Hematopoietic multipotent progenitor cell treated with erythropoietin and hydrocortisone succinate and interleukin-3 and kit ligand, for 15 days (in vitro differentiated cells): ENCODE results near the gene OVOL1.

ENCODE experiments used
- DNase-seq: peaks from one replicate; pipeline ENCODE4 v3.0.0-alpha.2; 2015; ENCODE audit warnings: low spot score

The OVOL1 gene

DNA sequence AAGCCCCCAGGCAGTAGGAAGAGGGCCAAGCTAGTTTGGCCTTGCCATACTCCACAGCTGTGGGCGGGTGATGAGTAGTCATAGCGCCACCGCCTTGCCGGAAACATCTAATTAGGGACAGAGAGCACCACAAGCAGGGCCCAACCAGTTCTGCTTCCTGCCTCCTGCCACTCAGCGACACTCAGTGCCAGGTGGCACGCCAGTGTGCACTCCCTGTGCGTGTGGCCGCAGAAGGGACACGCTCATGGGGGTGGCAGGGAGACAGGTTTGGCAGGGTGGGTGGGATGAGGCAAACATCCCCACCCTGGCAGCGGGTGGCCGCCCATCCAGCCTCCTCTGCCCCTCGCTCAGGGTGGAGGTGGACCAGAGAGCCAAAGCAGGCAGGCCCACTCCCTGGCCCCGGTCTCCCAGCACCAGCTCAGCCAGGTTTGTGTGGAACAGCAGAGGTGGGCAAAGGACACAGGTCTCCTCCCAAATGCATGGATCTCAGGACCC, 4.9 kb downstream of the OVOL1 start:
- DNase-seq, result no peak

DNA sequence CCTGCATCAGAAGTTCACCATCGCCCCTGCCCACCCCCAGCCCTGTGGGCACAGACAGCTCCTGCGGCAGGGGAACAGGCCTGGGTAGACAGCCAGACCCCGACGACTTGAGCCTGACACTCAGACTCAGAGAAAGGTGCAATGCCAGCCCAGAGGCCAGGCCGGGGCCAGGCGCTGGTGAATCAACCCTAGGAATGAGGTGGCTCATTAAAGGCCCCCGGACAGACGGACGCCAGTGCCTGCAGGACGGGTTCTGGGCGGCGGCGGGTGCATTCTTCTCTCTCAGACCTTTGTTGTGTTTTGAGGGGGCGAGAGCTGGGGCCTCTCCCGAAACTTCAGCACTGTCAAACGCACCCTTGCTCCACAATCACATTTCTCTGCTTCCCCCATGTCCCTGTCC, 5.6 kb downstream of the OVOL1 start:
- DNase-seq, result no peak

DNA sequence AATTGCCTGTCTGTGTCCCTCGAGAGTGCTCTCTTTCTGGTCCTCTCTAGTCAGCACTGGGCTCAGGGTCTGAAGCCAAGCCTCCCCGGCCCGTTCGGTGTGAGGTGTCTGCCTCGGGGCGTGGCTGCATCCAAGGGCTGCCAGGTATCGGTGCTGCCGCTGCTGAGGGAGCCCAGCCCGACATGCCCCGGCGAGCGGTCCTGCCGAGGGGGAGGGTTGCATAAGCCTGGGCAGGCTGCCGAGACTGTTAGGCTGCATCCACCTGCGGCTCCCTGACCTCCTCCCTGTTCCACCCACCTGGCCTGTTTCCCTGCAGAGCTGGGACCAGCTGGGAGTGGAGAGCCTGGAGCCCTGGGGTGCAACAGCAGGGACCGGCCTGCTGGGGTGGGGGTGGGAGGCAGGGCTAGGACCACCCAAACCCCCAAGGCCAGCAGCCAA, 6.3 kb downstream of the OVOL1 start:
- no peak for DNase-seq

DNA sequence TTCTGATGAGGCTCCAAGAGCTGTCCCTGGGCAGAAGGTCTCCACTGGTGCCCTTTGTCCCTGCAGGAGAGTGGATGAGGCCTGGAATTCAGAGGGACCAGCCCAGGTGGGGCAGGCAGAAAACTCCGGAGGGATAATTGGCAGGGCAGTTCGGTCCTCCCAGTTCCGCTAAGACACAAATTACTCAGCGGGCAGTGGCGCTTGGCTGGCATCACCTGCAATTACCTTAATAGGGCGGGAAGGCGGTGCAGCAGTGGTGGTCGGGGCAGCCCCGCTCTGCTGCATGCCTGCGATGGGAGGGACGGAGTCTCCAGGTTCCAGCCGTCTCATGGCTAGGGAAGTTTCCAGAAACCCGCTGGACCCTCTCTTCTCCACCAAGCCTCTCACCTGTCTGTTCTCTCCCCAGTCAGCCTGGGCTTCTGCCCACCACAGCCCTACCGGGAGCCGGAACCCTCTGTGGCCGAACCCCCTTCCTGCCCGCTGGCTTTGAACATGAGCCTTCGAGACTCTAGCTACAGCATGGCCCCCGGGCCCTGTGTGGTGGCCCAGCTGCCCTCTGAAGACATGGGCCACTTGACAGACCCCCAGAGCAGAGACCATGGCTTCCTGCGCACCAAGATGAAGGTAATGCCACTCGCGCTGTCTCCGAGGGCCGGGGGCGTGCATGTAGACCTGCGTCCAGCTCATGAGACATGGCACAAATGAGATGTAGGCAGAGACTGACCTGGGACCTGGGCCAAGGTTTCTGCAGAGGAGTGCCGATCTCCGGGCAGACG, 7.0 kb downstream of the OVOL1 start:
- no peak for DNase-seq

DNA sequence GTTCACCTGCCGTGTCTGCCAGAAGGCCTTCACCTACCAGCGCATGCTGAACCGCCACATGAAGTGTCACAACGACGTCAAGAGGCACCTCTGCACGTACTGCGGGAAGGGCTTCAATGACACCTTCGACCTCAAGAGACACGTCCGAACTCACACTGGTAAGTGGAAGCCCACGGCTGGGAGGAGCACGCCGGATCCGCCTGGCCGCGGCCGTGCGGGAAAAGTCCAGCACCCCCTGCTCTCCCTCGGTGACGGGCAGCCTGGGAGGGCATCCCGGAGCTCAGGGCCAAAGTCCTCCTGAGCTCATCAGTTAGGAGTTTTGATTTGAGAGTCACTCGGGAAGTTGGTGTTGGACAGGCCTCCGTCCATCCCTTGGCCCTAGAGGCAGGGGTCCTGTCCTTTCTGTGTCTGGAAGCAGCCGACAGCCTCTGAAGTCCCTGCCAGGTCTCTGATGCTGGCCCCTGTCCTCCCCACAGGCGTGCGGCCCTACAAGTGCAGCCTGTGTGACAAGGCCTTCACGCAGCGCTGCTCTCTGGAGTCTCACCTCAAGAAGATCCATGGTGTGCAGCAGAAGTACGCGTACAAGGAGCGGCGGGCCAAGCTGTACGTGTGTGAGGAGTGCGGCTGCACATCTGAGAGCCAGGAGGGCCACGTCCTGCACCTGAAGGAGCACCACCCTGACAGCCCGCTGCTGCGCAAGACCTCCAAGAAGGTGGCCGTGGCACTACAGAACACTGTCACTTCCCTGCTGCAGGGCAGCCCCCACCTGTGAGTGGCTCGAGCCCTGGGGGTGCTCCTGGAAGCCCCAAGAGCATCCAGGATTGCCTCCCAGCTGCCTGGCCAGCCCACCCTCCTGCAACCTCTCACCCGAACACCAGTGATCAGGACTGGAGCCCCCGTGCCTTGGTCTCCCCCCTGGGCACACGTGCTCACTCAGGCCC, 8.0 kb downstream of the OVOL1 start:
- no peak for DNase-seq

DNA sequence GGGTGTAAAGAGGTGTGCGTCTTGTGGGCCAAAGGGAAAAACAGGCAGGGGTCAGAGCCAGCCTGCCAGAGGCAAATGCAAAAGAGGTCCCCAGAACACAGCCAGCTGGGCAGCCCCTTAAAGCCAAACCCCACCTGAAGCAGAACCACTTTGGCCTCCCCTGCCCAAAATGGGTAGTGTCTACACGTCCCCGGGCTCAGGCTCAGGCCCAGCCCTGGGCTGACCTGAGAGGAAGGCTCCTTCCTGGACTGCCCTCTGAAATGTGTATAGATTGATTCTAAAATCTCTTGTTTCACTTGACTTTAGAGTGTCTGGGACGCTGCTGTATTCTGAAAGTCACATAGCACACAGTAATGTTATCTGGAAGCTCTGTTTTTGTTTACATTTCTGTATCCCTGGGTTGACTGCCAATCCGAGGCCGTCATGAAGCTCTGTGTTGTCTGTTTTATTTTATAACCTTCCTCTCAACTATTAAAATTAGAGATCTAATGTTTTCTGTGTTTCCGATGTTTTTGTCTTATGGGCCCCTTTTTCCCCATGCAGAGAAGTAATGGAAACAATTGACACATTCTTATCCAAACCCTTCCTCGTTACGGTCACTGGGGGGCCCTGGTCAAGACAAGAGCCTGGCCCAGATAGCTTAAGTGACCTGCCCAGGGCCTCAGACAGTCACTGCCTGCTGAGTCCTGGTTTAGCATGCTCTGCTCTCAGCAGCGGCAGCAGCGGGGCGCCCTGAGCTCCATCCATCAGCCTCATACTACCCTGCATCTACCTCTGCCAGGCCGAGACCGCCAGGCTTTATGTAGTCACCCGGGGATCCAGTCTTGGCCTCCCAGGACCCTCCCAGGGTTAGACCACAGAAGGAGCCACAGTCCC, 10.1 kb downstream of the OVOL1 start:
- no peak for DNase-seq

DNA sequence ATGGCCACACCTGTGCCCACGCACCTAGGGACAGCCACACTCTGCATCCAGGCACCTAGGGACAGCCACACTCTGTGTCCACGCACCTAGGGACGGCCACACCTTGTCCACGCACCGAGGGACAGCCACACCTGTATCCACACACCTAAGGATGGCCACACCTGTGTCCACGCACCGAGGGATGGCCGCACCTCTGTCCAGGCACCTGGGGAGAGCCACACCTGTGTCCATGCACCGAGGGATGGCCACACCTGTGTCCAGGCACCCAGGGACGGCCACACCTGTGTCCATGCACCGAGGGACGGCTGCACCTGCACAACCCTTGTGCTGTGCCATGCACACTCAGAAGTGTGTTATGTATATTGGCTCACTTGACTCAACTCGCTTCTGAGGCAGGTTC, 10.8 kb downstream of the OVOL1 start:
- DNase-seq, result no peak

DNA sequence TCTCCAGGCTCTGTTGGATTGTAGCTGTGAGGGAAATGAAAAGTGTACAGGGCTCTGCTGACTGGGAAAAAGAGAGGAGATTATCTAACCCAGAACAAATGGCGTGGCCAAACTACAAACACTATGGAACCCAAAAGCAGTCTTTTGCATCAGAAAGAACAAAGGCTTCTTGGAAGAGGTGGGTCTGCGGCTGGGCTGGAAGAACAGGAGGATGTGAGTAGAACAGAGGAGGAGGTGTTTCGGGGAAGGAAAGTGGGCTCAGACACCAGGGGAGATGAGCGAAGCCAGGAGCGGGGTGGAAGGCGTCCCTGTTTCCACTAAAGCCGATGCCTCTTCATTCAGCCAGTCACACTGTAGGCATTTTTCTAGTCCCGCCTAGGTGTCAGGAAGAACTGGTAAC, 12.0 kb downstream of the OVOL1 start:
- no peak for DNase-seq

DNA sequence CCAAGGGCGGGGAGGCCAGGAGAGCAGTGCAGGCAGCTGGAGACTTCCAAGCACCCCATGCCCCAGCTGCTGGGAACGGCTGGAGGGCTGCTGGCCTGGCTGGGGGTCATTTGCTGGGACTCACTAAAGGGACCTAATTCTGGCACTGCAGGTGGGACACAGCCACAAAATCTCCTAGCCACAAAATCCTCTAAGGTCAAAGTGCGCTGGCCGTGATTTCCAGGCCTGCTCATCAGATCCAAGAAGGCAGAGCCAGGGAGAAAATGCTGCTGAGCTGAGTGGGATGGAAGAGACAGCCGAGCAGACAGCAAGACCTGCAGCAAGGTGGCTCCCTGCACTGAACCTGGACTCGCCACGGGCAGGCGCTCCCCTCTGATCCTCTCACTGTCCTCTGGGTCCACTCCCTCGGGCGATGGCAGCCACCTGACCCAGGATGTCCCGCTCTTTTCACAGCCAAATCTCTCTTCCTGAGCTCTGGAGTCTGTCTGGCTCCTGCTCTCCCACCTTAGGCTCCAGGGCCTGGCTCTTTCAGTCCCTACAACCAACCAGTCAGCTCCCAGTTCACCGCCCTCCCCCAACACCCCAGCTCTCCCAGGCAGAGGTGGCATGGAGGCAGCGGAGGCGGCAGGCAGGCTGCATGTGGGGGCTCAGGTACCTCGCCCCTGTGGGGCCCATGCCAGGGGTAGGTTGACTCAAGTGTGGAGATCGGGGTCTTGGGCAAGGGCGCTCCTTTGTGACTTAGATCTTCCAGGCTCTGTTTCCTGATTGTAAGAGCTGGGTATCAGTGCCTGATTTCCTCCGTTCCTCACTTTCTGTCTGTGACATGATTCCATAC, 14.5 kb downstream of the OVOL1 start:
- DNase-seq, result no peak

DNA sequence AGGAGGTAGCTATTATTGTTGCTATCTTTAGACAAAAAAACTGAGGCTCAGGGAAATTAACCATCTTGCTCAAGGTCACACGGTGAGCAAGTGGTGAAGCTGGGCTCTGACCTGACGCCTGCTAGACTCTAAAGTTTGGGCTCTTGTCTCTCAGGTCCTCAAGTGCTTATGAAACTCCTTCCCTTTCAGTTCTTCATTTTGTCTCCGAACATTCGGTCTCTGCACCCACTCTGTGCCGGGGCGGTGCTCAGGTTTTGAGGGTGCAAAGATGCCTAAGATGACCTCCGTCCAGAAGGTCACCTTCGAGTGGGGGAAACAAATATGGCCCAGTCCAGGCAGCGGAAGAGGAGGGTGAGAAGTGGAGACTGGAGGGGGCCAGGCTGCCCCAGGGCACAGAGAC, 16.0 kb downstream of the OVOL1 start:
- DNase-seq, result no peak

DNA sequence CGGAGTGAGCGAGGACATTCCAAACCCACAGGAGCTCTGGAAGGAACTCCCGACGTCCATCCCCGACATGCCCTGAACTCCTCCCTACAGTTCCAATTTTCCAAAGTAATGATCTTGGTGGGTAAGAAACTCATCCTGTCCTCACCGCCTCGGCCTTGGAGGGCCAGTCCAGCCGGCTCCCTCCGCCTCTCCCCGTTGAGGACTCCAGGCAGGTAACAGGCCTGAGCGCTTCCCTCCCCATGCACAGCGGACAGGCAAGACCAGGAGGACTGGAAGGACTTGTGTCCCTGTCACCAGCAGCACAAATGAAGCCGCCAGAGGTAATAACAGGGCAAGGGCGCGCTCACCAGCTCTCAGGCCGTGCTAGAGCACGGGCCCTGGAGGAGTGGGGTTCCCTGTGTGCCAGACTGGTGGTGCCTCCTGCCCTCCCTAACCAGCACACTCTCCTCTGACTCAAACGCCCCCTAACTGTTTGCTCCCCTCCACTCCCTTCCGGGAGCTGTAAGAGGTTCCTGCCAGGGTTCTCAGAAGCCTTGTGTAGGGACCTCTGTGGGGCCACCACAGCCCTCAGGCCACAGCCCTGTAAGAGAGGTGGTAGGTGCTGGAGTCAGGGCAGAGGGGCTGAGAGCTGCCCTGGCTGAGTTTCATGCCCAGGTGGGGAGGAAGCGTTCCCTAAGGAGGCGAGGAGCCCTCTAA, 17.1 kb downstream of the OVOL1 start:
- no peak for DNase-seq

DNA sequence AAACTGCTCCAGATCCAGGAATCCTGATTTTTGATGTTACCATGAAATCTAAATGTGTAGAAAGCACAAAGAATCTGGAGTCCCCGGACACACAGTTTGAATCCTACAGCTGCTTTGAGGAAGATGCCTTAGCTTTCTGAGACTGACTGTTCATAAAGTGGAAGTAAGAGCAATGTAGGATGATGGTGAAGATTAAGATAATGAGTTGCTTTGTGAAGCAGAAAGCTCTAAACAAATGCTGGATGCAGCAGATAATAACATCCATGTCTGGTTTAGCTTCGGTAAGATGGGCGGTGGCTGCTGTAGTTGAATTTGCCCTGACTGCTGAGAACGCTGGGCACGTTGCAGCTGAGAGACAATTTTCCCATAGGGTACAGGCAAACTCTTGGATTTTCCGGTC, 20.1 kb downstream of the OVOL1 start:
- DNase-seq, result no peak

DNA sequence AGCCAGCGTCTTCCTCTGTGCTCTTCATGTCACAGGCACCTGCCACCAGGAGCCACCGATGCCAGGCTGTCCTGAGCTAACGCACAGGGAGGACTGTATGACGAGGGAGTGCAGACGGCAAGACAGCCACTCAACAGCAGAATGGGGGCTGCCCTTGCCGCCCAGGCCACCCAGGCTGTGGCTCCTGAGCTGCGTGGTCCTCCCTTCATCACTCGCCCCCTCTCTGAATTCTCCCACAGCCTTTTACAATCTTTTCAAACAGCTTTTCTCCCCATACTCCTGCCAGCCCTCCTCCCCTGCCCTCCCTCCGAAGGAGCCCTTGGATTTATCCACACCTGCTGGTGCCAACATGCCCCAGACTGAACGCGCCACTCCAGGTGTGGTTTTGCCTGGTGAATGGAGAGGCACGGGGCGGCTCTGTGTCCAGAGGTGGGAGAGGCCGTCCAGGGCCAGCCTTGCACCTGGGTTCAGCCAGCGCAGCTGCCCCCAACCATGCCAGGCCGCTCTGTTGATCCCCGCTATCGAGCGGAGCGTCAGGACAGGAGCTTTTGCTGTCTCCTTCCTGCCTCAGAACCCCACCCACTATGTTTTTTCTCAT, 22.0 kb downstream of the OVOL1 start:
- no peak for DNase-seq

DNA sequence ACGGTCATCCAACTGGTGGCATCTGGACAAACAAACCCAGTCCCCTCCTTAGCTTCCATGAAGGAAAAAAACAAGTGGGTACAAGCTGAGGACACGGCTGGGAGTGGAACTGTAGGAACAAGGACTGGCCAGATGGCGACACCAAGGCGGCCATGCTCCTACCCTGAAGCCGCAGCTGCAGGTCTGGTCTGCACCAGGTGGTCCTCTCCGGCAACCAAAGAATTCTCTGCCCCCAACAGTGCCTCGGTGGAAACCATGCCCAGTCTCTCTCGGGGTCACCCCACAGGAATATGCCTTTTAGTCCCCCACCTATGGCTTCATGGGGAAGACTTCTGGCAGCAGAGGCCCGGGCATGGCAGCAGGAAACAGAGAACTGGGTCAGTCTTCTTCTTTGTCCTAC, 22.6 kb downstream of the OVOL1 start:
- no peak for DNase-seq

DNA sequence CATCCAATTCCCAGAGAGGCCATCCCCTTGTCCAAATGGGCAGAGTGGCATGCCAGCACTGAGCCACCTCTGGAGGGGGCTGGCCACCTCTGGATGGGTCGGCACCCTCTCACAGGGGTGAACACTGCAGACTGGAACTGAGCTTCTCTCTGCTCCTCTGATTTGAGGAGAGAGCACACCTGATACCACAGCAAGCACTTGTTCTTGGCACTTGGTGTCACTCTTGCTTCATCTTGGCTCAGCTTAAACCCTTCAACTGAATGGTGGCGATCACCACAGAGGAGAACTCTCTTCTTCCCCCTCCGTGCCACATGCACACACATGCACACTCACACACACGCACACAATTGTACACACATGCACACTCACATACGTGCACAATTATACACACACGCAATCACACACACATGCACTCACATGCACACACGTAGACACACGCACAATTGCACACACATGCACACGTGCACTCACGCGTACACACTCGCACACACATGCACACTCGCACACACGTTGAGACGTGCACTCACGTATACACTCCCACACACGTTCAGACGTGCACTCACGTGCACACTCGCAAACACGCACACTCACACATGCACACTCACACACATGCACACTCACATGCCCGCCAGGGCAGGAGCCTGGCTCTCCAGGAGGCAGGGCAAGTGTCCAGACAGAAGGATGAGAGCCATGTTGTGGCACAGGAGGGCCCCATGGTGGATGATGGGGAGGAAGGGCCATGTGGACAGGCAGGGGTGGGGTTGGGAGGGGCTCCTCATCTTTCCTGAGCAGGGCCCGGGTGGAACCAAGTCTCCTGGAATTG, 23.4 kb downstream of the OVOL1 start:
- no peak for DNase-seq

DNA sequence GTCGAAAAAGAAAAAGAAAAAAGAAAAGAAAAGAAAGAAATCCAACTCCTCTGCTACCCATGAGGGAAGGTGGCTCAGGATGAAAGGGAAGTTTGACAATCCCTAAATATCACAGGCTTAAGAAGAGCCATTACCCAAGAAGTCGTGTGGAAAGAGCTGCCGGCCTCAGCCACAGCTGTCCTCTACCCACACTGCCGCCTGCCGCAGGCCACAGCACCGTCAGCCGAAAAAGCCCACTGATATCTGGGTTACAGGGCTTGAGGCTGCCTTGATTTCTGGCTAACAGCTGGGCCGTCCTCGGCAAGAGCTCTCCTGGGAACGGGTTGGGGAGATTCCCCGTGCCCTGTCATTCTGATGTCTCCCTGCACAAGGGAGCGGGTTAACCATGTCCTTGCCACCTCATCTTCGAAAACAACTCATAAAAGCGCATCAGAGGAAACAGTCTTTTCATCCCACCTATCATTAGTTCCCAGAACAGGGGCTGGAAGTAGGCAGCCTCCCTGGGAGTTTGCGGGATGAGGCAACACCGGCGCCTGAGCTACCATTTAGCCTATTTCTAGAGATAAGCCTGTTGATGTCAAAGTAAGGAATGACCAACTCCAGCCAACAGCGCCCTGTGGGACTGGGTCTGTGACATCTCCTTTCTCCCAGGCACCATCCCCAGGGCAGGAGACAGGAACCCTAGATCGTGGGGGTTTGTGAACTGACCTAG, 25.1 kb downstream of the OVOL1 start:
- no peak for DNase-seq

DNA sequence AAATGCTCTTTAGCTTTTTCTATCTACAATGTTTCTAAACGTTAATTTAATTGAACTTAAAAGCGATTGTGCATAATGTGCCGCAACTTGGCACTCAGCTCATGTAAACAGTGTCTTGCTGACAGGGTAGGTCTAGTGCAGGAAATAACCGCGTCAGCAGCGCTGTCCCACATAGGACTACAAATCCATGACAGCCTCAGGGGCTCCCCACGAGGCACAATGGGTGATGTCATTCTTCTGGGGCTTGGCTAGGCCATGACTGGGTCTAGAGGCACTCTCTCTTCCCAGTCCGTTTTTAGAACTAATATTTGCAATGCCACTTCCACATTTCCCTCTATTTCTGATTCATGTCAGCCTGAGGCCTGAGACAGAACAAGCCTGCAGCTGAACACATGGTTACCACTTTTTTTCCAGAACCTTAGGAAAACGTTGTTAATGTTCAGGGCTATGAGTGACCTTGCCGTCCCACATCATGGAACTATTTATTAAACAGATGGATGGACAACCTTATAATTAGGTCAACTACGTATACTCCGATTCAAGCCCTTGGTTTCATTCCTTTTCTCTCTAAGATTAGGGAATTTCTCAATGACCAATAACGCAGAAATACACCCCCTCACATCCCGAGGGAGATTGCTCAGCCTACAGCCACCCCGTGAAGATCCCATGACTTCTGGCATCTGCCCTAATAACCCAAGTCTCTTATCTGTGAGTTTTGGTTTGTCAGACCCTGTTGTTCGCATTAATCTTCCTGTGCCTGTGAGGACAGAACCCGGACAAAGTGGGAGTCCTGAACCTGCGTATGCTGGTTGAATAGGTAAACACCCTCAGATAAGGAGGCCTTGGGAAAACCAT, 27.5 kb downstream of the OVOL1 start:
- no peak for DNase-seq
